ENCODE results near the gene SUCLG1.

DNA sequence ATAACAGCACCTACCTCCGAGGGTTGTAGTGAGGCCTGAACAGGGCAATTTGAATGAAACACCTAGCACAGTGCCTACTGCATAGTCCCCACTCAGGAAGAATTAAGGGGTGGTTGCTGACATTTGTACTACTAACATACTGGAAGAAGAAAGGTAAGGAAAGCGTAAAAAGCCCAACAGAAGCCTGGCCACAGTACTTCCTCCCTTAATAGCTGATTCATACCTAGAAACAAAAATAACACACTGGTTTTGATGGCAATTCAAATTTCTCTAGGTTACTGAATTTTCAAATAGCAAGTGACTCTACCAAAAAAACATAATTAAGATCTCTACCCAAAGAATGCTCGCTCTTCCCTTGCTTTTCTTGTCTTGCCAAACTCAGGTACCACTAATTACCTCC is 16.2 kb downstream of the SUCLG1 start:
- TF ChIP-seq POLR2AphosphoS5 (IDR thresholded peaks at IDR 0.05; ENCODE audit: low read depth, low read length) (no peak), POLR2A (IDR thresholded peaks at IDR 0.05; ENCODE audit: low read depth, low read length) (no peak), TAF1 (IDR thresholded peaks at IDR 0.05; ENCODE audit: low read depth, low read length) (no peak), SPI1 (IDR thresholded peaks at IDR 0.05; ENCODE audit: low read depth, low read length) (peak; percentile 13; the same call in 1 of the 2 replicates), POU2F2 (IDR thresholded peaks at IDR 0.05; ENCODE audit: low read depth, low read length) (no peak), PAX5 (IDR thresholded peaks at IDR 0.05; ENCODE audit: insufficient read depth, low read length, severe bottlenecking) (no peak)

All from GM12891 (cell line).